HG02763 (cell line): ENCODE data around the gene OSCP1.

ENCODE experiments used
- ATAC-seq: cut with Tn5 transposase; IDR thresholded peaks from one replicate; pipeline ENCODE4 v1.9.1; 2021; ENCODE audit warnings: mild to moderate bottlenecking, moderate library complexity; ENCODE audit not compliant: unreplicated experiment

Gene OSCP1

GRCh38 chr1:36384542-36385409, 65.5 kb downstream of the OSCP1 start:
- ATAC-seq: no peak

GRCh38 chr1:36383240-36383639, 67.0 kb downstream of the OSCP1 start:
- no peak for ATAC-seq

- ATAC-seq: no peak
These were observed 67.6 kb downstream of the OSCP1 start for GRCh38 chr1:36382669-36383068.

- no peak for ATAC-seq
These were observed 68.0 kb downstream of the OSCP1 start for GRCh38 chr1:36382231-36382630.

- no peak for ATAC-seq
These were observed 68.8 kb downstream of the OSCP1 start for GRCh38 chr1:36381405-36381804.

GRCh38 chr1:36380782-36381181, 69.5 kb downstream of the OSCP1 start:
- ATAC-seq: no peak

- no peak for ATAC-seq
These were observed 70.1 kb downstream of the OSCP1 start for GRCh38 chr1:36380143-36380619.

- ATAC-seq: no peak
These were observed 72.3 kb downstream of the OSCP1 start for GRCh38 chr1:36377791-36378492.

GRCh38 chr1:36372617-36373016, 77.6 kb downstream of the OSCP1 start:
- no peak for ATAC-seq

- ATAC-seq: no peak
These were observed 81.0 kb downstream of the OSCP1 start for GRCh38 chr1:36369061-36369861.
